Measurements from ENCODE around the gene AUTS2.

DNA sequence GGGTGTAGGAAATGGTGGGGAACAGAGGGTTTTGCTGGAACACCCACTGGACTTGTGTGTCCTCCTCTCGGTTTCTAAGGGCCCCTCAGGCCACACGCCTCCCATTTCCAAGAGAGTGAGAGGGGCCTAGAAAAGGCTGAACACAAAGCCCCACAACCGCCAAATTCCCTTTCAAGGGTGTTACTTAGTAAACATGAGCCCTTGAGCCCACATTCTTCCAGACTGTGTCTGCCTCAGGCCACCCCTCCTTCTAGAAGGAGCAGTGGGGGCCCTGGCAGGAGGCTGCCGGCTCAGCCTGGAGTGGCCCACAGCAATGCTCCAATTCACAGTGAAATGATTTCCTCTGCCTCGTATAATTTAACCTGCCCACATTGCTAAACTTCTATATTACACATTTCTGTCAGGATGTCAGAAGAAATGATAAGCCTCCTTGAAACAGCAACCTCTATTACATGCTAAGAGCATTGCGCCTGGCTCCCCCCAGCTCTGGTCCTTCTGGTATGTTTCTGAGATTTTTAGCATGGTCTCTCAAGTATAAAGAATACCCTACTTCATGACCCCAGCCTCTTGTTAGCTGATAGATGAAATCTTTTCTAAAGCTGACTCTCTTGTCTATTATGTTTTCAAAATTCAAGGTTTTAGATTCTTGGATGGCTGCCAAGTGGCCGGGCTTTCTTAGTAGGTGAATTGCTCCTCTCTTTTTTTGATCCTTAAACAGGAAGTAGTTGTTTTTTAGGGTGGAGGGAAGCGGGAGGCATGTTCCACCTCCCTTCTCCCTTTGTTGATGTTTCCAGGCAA lies 859.8 kb downstream of the AUTS2 start:
- TF ChIP-seq, protein P1, sequence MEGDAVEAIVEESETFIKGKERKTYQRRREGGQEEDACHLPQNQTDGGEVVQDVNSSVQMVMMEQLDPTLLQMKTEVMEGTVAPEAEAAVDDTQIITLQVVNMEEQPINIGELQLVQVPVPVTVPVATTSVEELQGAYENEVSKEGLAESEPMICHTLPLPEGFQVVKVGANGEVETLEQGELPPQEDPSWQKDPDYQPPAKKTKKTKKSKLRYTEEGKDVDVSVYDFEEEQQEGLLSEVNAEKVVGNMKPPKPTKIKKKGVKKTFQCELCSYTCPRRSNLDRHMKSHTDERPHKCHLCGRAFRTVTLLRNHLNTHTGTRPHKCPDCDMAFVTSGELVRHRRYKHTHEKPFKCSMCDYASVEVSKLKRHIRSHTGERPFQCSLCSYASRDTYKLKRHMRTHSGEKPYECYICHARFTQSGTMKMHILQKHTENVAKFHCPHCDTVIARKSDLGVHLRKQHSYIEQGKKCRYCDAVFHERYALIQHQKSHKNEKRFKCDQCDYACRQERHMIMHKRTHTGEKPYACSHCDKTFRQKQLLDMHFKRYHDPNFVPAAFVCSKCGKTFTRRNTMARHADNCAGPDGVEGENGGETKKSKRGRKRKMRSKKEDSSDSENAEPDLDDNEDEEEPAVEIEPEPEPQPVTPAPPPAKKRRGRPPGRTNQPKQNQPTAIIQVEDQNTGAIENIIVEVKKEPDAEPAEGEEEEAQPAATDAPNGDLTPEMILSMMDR (IDR thresholded peaks at IDR 0.05) = no peak
- no peak for TF ChIP-seq POLR2A (IDR thresholded peaks at IDR 0.05)
